ENCODE data around the gene DDX27. TPM values are rescaled to one million over a fixed set of nuclear protein-coding genes. Genes with fewer than 3 reads are reported as not detected.

The DDX27 gene
- total and polyA plus RNA-seq, 2 of the 13 experiments (the other 11 are each of a cell fraction or from before 2014, with no cell fraction given), result 42.6 to 72.8 TPM

DNA sequence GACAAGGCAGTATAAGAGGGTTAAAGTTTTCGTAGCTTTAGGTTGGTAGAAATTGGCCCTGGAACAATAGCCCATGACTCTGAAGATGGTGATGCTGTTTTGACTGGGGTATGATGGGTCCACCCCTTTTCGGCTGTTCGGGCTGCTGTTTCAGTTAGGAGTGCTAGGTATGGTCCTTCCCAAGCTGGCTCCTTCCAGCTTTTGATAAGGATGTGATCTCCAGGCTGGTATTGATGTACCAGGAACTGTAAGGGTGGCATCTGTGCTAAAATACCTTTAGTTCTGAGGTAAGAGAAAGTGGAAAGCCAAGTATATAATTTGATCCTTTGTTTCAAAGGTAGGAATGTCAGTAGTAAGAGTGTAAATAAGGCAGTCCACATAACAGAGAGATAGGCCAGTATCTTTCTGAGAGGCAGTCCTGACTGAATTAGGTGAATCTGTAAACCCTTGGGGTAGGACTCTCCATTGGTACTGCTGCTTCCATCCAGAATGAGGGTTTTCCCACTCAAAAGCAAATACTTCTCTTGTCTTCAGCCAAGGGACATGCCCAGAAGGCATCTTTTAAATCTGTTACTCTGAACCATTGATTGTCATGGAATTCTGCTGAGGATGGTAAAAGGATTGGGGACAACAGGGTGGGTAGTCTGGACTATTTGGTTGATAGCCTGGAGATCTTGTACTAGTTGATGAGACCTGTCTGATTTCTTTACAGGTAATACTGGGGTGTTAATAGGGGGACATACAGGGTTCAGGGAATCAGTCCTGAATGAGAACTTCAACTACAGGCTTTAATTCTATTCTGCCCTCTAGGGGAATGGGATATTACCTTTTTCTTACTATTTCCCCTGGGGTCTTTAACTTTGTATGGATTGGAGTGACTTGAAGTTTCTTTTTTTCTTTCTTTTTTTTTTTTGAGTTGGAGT lies 64.7 kb downstream of the DDX27 start (continued):
- TF ChIP-seq, protein P1, sequence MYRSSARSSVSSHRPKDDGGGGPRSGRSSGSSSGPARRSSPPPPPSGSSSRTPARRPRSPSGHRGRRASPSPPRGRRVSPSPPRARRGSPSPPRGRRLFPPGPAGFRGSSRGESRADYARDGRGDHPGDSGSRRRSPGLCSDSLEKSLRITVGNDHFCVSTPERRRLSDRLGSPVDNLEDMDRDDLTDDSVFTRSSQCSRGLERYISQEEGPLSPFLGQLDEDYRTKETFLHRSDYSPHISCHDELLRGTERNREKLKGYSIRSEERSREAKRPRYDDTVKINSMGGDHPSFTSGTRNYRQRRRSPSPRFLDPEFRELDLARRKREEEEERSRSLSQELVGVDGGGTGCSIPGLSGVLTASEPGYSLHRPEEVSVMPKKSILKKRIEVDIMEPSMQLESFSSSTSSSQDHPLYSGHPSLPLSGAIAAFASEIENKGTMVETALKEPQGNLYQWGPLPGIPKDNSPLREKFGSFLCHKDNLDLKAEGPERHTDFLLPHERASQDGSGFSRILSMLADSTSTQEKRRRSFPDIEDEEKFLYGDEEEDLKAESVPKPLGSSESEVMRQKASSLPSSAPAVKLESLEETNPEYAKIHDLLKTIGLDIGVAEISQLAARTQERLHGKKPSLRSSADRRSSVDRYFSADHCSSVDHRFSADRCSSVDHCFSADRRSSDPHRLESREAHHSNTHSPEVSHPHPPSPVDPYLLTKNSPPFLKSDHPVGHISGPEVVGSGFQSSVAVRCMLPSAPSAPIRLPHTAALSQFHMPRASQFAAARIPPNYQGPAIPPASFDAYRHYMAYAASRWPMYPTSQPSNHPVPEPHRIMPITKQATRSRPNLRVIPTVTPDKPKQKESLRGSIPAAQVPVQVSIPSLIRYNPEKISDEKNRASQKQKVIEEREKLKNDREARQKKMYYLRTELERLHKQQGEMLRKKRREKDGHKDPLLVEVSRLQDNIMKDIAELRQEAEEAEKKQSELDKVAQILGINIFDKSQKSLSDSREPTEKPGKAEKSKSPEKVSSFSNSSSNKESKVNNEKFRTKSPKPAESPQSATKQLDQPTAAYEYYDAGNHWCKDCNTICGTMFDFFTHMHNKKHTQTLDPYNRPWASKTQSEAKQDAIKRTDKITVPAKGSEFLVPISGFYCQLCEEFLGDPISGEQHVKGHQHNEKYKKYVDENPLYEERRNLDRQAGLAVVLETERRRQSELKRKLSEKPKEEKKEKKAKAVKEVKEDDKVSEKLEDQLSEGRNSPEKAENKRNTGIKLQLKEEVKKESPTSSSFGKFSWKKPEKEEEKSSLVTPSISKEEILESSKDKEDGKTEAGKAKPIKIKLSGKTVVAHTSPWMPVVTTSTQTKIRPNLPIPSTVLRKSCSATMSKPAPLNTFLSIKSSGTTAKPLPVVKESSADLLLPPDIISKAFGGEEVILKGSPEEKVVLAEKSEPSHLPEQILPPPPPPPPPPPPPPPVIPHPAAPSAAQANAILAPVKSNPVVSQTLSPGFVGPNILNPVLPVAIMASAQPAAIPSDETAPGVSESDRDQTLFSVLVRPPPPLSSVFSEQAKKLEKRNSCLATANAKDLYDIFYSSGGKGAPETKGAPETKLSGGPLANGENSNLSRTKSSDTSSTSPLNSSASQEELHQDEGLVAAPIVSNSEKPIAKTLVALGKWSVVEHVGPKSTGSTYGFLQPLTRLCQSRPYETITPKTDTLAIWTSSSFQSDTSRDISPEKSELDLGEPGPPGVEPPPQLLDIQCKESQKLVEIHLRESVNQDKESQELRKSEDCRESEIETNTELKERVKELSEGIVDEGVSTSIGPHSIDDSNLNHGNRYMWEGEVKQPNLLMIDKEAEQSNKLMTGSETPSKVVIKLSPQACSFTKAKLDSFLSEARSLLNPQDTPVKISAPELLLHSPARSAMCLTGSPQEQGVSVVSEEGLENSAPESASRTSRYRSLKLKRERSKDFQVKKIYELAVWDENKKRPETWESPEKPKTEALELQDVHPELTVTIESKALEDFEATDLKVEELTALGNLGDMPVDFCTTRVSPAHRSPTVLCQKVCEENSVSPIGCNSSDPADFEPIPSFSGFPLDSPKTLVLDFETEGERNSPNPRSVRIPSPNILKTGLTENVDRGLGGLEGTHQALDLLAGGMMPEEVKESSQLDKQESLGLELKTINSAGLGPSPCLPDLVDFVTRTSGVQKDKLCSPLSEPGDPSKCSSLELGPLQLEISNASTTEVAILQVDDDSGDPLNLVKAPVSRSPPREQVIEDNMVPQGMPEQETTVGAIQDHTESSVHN (CRISPR knock-in tag; IDR thresholded peaks at IDR 0.05), result no peak
- TF ChIP-seq HDAC6 (IDR thresholded peaks at IDR 0.05; ENCODE audit: low read depth, low read length) (no peak), ZSCAN29 (CRISPR knock-in tag; conservative IDR thresholded peaks at IDR 0.05) (no peak), ZNF296 (CRISPR knock-in tag; conservative IDR thresholded peaks at IDR 0.05) (no peak), TBL1XR1 (IDR thresholded peaks at IDR 0.05; ENCODE audit: borderline replicate concordance, low read length, partially characterized antibody) (no peak), AGO2 (optimal IDR thresholded peaks at IDR 0.05; ENCODE audit: low read depth, low read length) (peak; percentile 93), RERE (CRISPR knock-in tag; IDR thresholded peaks at IDR 0.05; ENCODE audit: low read depth) (no peak), TBX2 (CRISPR knock-in tag; IDR thresholded peaks at IDR 0.05; ENCODE audit: borderline replicate concordance) (no peak), HDAC2 (CRISPR knock-in tag; IDR thresholded peaks at IDR 0.05) (no peak), ATF3 (CRISPR knock-in tag; IDR thresholded peaks at IDR 0.05) (no peak)
- TF ChIP-seq, protein P2, sequence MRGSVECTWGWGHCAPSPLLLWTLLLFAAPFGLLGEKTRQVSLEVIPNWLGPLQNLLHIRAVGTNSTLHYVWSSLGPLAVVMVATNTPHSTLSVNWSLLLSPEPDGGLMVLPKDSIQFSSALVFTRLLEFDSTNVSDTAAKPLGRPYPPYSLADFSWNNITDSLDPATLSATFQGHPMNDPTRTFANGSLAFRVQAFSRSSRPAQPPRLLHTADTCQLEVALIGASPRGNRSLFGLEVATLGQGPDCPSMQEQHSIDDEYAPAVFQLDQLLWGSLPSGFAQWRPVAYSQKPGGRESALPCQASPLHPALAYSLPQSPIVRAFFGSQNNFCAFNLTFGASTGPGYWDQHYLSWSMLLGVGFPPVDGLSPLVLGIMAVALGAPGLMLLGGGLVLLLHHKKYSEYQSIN (CRISPR knock-in tag; IDR thresholded peaks at IDR 0.05; ENCODE audit: borderline replicate concordance), result no peak
